B cell (primary cell): ENCODE measurements around the gene USP46.

Experiments used
- EZH2 ChIP-seq: IDR thresholded peaks from 2 replicates; pipeline ENCODE4 v1.6.1; 2012; ENCODE audit warnings: borderline replicate concordance, low read depth, mild to moderate bottlenecking, moderate library complexity, low read length; ENCODE audit not compliant: insufficient read depth, poor library complexity, severe bottlenecking
- TF ChIP-seq, protein P1 (sequence below): fragments of 200-600 bp; IDR thresholded peaks from one replicate; pipeline ENCODE4 v1.8.0; 2022; ENCODE audit warnings: antibody characterized with exemption, mild to moderate bottlenecking

GRCh38 chr4:52628543-52628942, 30.6 kb downstream of the USP46 start:
- TF ChIP-seq EZH2, result no peak
- TF ChIP-seq, protein P1, sequence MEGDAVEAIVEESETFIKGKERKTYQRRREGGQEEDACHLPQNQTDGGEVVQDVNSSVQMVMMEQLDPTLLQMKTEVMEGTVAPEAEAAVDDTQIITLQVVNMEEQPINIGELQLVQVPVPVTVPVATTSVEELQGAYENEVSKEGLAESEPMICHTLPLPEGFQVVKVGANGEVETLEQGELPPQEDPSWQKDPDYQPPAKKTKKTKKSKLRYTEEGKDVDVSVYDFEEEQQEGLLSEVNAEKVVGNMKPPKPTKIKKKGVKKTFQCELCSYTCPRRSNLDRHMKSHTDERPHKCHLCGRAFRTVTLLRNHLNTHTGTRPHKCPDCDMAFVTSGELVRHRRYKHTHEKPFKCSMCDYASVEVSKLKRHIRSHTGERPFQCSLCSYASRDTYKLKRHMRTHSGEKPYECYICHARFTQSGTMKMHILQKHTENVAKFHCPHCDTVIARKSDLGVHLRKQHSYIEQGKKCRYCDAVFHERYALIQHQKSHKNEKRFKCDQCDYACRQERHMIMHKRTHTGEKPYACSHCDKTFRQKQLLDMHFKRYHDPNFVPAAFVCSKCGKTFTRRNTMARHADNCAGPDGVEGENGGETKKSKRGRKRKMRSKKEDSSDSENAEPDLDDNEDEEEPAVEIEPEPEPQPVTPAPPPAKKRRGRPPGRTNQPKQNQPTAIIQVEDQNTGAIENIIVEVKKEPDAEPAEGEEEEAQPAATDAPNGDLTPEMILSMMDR, result no peak
